GM18909 (cell line): ENCODE measurements around the gene DRG1.
"Not testable (repeated sequence)": the region's sequence is repeated elsewhere in the genome, so short reads cannot be mapped to it uniquely, and the experiment has no call there.

Source experiments
- ATAC-seq: cut with Tn5 transposase; IDR thresholded peaks from one replicate; pipeline ENCODE4 v1.9.1; 2021; ENCODE audit warnings: mild to moderate bottlenecking; ENCODE audit not compliant: unreplicated experiment, poor library complexity

DRG1 gene

DNA sequence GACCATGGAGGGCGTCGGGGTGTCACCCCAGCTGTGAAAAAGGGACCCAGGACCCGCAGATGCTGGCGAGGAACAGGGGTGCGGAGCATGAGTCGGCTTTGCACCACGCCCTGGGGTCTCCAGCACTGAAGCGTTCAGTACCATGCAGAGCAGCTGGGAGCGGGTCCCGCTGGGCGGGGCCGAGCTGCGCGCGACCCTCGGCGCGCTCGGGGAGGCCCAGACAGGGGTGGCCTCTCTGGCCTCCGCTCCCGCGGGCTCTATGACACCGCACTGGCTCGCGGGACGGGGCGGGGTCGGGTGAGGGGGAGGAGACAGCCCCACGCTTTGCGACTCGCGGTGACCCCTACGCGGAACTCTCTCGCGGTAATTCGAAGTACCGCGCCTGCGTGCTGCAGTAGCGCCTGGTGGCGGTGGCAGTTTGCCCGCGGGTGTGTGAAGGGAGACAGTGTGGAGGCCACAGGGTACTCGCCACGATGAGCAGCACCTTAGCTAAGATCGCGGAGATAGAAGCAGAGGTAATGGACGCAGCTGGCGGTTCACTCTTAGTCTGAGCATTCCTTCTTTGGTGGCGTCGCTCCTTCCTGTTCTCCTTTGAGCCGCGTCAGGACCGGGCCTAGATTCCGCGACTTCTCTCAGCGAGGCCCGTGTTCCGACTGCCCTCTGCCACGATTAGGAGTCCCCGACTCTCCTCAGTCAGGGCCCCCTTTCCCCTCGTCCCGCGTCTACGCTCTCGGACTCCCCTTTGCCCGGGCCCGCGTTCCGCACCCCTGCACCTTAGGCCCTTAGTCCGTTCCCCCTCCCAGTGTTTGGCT, at the start of gene DRG1:
Gene DRG1 (plus strand): TSS at position 394 of the 812 bp plus-strand sequence. CDS start 80 bp downstream, at position 474.
- peak; percentile 96 for ATAC-seq

- no peak for ATAC-seq
Measured at GRCh38 chr22:31349960-31350359, 49.4 kb upstream of the DRG1 start.

- ATAC-seq = no peak
Measured at GRCh38 chr22:31350410-31350863, 49.0 kb upstream of the DRG1 start.

DNA sequence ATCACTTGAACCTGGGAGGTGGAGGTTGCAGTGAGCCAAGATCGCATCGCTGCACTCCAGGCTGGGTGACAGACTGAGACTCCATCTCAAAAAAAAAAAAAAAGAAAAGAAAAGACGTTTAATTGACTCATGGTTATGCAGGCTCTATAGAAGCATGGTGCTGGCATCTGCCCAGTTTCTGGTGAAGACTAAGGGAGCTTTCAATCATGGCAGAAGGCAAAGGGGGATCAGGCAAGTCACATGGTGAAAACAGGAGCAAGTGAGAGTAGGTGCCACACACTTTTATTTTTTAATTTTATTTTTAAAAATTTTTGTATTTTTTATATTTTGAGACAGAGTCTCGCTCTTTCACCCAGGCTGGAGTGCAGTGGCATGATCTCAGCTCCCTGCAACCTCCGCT, 44.9 kb upstream of the DRG1 start:
- no peak for ATAC-seq

- ATAC-seq = no peak
Measured at GRCh38 chr22:31360029-31360428, 39.4 kb upstream of the DRG1 start.

- no peak for ATAC-seq
Measured at GRCh38 chr22:31361743-31362142, 37.7 kb upstream of the DRG1 start.

DNA sequence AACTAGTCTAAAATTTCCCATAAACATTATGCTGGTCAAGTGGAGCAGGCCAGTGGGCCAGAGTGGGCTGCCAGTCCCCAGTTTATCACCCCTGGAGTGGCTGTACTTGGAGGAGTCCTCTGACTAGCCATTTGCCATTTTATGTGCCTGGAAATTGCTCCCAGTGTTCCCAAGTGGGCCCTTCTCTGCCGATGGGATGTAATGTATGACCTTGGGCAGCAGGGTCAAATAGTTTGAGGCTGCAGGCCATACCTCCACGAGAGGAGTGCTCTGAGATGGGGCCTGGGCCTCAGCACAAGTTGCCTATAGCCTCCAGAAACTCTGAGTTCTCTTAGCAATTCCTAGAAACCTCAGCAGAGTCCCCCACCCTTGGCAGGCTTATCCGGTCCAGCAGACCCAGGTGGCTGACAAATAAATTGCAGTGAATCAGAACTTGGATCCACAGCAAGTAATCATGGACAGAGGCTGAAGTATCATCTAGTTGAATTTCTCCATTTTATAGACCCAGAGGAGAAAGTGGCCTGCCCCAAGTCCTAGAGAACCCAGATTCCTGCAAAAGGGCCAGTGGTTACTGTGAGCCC, 35.4 kb upstream of the DRG1 start:
- no peak for ATAC-seq

GRCh38 chr22:31367426-31367825, 32.0 kb upstream of the DRG1 start:
- ATAC-seq = no peak

GRCh38 chr22:31377612-31378011, 21.8 kb upstream of the DRG1 start:
- no peak for ATAC-seq

DNA sequence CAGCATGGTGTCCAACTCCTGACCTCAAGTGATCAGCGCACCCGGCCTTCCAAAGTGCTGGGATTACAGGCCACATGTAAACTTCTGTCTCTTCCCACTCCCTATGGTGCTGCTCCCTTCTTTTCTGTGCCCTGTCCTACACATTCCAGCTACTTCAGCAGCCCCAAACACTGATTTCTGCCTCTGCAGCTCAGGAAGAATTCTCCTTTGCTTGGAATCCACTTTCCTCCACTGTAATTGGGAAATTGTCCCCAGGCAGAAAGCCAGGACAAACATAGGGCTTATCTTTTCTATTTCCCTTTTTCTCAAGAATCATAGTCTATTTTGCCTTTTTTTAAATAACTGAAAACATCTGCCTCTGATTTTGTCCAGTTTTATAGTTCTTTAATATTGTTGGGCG, 21.3 kb upstream of the DRG1 start:
- ATAC-seq = no peak

DNA sequence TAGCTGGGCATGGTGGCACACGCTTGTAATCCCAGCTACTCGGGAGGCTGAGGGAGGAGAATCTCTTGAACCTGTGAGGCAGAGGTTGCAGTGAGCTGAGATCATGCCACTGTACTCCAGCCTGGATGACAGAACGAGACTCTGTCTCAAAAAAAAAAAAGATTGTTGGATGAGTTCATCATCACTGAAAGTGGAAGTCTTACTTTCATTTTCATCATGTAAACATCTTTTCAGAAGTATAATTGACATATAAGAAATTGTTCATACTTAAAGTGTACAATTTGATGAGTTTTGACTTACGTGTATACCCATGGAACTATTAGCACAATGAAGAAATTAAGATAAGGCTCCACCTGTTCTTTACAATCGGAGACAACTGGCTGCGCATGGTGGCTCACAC, 20.8 kb upstream of the DRG1 start:
- not testable (repeated sequence) for ATAC-seq

- ATAC-seq = no peak
Measured at GRCh38 chr22:31393893-31394292, 5.5 kb upstream of the DRG1 start.

- ATAC-seq = no peak
Measured at GRCh38 chr22:31394326-31394725, 5.1 kb upstream of the DRG1 start.

DNA sequence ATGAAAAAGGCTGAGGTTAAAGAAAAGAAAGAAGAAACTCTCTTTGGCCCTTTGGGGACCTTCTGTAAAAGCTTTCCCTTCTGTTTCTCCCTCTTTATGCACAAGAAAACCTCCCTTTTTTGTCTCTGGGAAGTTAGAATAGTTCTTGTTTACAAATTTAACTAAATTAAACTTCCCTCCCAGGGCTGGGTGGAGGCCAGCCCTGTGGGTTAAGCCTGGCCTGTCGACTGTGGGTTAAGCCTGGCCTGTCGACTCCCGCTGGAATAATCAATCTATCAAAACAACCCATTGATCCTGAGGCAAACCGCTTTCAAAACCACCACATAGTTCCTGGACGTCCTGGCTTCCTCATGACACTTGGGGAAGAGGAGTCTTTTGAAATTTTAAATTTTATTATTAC, 1.2 kb upstream of the DRG1 start:
- no peak for ATAC-seq

DNA sequence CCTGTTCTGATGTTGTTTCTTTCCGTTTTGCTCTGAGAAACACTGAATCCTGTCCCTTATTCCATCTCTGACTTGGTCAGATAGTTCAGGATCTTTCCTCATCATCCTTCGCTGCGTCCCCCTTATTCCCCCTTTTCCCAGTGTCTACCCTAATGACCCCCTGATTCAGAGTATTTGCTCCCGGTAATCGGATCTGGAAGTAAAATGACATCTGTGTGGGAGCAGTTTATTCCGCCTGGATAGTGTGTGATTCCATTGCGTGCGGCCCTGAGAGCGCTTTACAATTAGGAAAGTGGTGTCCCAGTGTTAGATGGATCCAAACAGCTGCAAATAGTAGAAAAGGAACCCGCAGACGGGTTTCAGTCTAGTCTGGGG, 606 bp downstream of the DRG1 start:
- no peak for ATAC-seq

- not testable (repeated sequence) for ATAC-seq
Measured at GRCh38 chr22:31402350-31402749, 2.9 kb downstream of the DRG1 start.

GRCh38 chr22:31425331-31426050, 26.1 kb downstream of the DRG1 start:
- no peak for ATAC-seq

GRCh38 chr22:31431950-31432349, 32.5 kb downstream of the DRG1 start:
- ATAC-seq = no peak

DNA sequence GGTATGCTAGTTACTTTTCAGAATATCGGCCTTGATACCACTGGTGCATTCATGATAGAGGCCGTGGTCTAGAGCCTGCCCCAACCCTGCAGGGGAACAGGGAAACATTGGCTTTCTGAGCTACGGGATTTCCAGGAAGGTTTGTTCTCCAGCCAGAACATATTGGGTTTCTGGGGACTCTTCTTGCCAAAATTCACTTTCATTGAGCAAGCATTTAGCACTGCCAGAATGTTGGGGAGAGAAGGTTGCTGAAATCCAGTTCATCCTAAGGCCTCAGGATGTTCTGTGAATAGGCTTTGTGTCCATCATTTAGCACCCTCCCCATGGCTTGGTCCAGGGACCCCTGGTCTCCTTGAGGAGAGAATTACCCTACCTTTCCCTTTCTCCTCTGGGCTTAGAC, 36.7 kb downstream of the DRG1 start:
- no peak for ATAC-seq

DNA sequence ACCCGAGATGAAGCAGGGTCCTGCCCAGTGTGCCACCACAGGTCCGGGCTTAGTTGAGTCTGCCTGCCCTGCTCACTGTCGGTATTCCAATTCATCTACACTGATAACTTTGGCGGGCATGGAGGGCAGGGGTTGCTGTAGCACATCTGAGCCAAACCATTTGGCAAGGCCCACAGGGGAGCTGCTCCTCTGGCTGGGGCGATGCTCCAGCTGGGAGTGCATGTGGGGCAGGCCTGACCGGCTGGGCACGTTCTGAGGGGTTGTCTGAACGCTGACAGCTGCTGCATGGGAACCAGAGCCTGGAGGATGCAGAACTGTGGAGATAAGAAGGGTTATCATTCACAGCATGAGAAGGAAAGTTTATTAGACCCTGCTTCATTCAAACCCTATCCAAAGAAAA, 40.4 kb downstream of the DRG1 start:
- no peak for ATAC-seq

DNA sequence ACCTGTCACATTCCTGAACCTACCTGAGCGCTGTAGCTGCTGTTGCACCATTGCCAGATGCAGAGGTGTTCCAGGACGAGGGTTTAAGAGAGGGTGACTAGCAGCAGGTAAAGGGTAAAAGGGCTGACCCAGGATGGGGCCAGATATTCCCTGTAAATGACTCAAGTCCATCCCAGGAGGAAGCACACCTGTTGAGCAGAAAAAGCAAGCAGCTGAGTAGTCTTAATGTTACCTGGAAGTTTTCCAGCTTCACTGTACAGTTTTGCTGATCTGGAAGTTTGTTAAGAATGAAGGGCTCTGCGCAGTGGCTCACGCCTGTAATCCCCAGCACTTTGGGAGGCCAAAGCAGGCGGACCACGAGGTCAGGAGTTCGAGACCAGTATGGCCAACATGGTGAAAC, 41.3 kb downstream of the DRG1 start:
- ATAC-seq = no peak
